Tibial nerve (tissue), 4 donors: ENCODE data around the gene GLTP. TPM values are rescaled to one million over a fixed set of nuclear protein-coding genes. Genes with fewer than 3 reads are reported as not detected.

Experiments
- DNase-seq, 2 donors: peaks; one replicate each; pipeline ENCODE4 v3.0.0-alpha.2; 2019; ENCODE audit warnings: low spot score in 2 of 2
- H3K27ac ChIP-seq, 4 donors: fragments of 200-600 bp; sonication (generic) in 3 of 4; one replicate each; pipeline ENCODE4 v1.5.1; 2017 to 2019; ENCODE audit warnings: mild to moderate bottlenecking in 1 of 4
- H3K27me3 ChIP-seq, 2 donors: fragments of 200-600 bp; sonication (generic) in 1 of 2; one replicate each; pipeline versions ENCODE4 v1.5.1 to v1.6.0; 2017 to 2019
- H3K36me3 ChIP-seq, 3 donors: fragments of 200-600 bp; sonication (generic); one replicate each; pipeline ENCODE4 v1.5.1; 2018 to 2019
- H3K4me1 ChIP-seq, 4 donors: fragments of 200-600 bp; sonication (generic) in 3 of 4; one replicate each; pipeline ENCODE4 v1.5.1; 2017 to 2019
- H3K4me3 ChIP-seq, 4 donors: fragments of 200-600 bp; sonication (generic) in 3 of 4; one replicate each; pipeline ENCODE4 v1.5.1; 2017 to 2019; ENCODE audit warnings: mild to moderate bottlenecking in 1 of 4, moderate library complexity in 1 of 4
- H3K9me3 ChIP-seq, 4 donors: fragments of 200-600 bp; sonication (generic) in 3 of 4; one replicate each; pipeline ENCODE4 v1.5.1; 2017 to 2019
- CTCF ChIP-seq, 5 experiments: fragments of 200-600 bp in 3 of 5; fragments of 450-650 bp in 2 of 5; sonication (generic) in 3 of 5; IDR thresholded peaks; one replicate each; pipeline ENCODE4 v1.5.1; 2016 to 2019; ENCODE audit warnings: antibody characterized with exemption in 5 of 5, mild to moderate bottlenecking in 3 of 5, moderate library complexity in 2 of 5
- EP300 ChIP-seq, 2 donors: sonication (generic); formaldehyde crosslinking; IDR thresholded peaks; one replicate each; pipeline ENCODE4 v1.6.1; 2017; ENCODE audit warnings: antibody characterized with exemption in 2 of 2, mild to moderate bottlenecking in 1 of 2
- POLR2A ChIP-seq, 2 donors: fragments of 450-650 bp; IDR thresholded peaks; one replicate each; pipeline ENCODE4 v1.6.1; 2017; ENCODE audit warnings: antibody characterized with exemption in 2 of 2, mild to moderate bottlenecking in 2 of 2, moderate library complexity in 2 of 2
- WGBS, 2 donors: methylation state at CpG; one replicate each; pipeline ENCODE4 v1.1.5; 2018; 5-methylcytosine and 5-hydroxymethylcytosine counted together
- total RNA-seq, 4 donors: library from RNA; depleted of rRNA; stranded (reverse); fragments of >200 nt; gene quantifications; one replicate each; pipeline ENCODE4 v1.1.0, GENCODE V29; 2016

GLTP gene
- total RNA-seq, 4 donors from 2014 or later = 42.0 to 71.7 (median 49.7) TPM

GRCh38 chr12:109926016-109926415, 45.7 kb upstream of the GLTP start:
- DNase-seq = no peak
- H3K4me3 ChIP-seq = no peak overlapping the region
- H3K27me3 ChIP-seq = no peaks in the 10 kb centered on the region
- no peaks in the 10 kb centered on the region for H3K9me3 ChIP-seq
- H3K27ac ChIP-seq = no peak overlapping the region
- TF ChIP-seq POLR2A (IDR thresholded peaks at IDR 0.05) = no peak
- TF ChIP-seq EP300 (IDR thresholded peaks at IDR 0.05) = no peak
- no peak for TF ChIP-seq CTCF (IDR thresholded peaks at IDR 0.05)
- H3K36me3 ChIP-seq = peaks cover 0 to 82% (median 3%) of the 10 kb centered on the region in 3 donors
- H3K4me1 ChIP-seq = peaks cover 0 to 3% (median 0%) of the 10 kb centered on the region in 4 donors
- 93 to 95% methylated on average over 7 to 8 of the region's 8 CpGs for WGBS, 2 donors

GRCh38 chr12:109925185-109925840, 45.0 kb upstream of the GLTP start:
- no peak for TF ChIP-seq CTCF (IDR thresholded peaks at IDR 0.05)
- TF ChIP-seq POLR2A (IDR thresholded peaks at IDR 0.05) = no peak
- no peak for TF ChIP-seq EP300 (IDR thresholded peaks at IDR 0.05)
- no peak overlapping the region for H3K4me3 ChIP-seq
- H3K9me3 ChIP-seq = no peaks in the 10 kb centered on the region
- 67 to 69% methylated on average over 14 to 16 of the region's 20 CpGs for WGBS, 2 donors
- no peaks in the 10 kb centered on the region for H3K27me3 ChIP-seq
- no peak for DNase-seq
- no peak overlapping the region for H3K27ac ChIP-seq
- peaks cover 0 to 82% (median 0%) of the 10 kb centered on the region in 3 donors for H3K36me3 ChIP-seq
- H3K4me1 ChIP-seq = peaks cover 0 to 3% (median 0%) of the 10 kb centered on the region in 4 donors

- no peaks in the 10 kb centered on the region for H3K27me3 ChIP-seq
- WGBS, 2 donors = 71 to 72% methylated on average over 17 of the region's 17 CpGs
- DNase-seq = no peak
These were observed 43.3 kb upstream of the GLTP start for GRCh38 chr12:109923481-109924245.

GRCh38 chr12:109923038-109923437, 42.7 kb upstream of the GLTP start:
- WGBS, 2 donors = 61% methylated on average over 4 to 5 of the region's 5 CpGs
- H3K9me3 ChIP-seq = no peaks in the 10 kb centered on the region
- DNase-seq = no peak
- no peaks in the 10 kb centered on the region for H3K27me3 ChIP-seq
- H3K36me3 ChIP-seq = peaks cover 0 to 82% (median 0%) of the 10 kb centered on the region in 3 donors
- peaks cover 0 to 3% (median 0%) of the 10 kb centered on the region in 4 donors for H3K4me1 ChIP-seq
- TF ChIP-seq CTCF (IDR thresholded peaks at IDR 0.05) (no peak), EP300 (IDR thresholded peaks at IDR 0.05) (no peak)
- H3K27ac ChIP-seq = no peak overlapping the region
- no peak overlapping the region for H3K4me3 ChIP-seq

More at GRCh38 chr12:109923481-109924245, 43.3 kb upstream of the GLTP start:
- TF ChIP-seq EP300 (IDR thresholded peaks at IDR 0.05) = no peak
- TF ChIP-seq POLR2A (IDR thresholded peaks at IDR 0.05) = no peak
- no peak for TF ChIP-seq CTCF (IDR thresholded peaks at IDR 0.05)
- no peaks in the 10 kb centered on the region for H3K9me3 ChIP-seq
- peaks cover 0 to 82% (median 0%) of the 10 kb centered on the region in 3 donors for H3K36me3 ChIP-seq
- H3K4me3 ChIP-seq = no peak overlapping the region
- H3K27ac ChIP-seq = no peak overlapping the region
- H3K4me1 ChIP-seq = peaks cover 0 to 3% (median 0%) of the 10 kb centered on the region in 4 donors

- TF ChIP-seq EP300 (IDR thresholded peaks at IDR 0.05) (no peak), POLR2A (IDR thresholded peaks at IDR 0.05) (no peak), CTCF (IDR thresholded peaks at IDR 0.05) (no peak)
- H3K27me3 ChIP-seq = no peaks in the 10 kb centered on the region
- peaks cover 0 to 3% (median 0%) of the 10 kb centered on the region in 4 donors for H3K4me1 ChIP-seq
- no peak overlapping the region for H3K27ac ChIP-seq
- no peaks in the 10 kb centered on the region for H3K9me3 ChIP-seq
- peaks cover 0 to 89% (median 0%) of the 10 kb centered on the region in 3 donors for H3K36me3 ChIP-seq
- no peak overlapping the region for H3K4me3 ChIP-seq
- WGBS, 2 donors = 42 to 60% methylated on average over 4 of the region's 4 CpGs
- no peak for DNase-seq
These were observed 41.6 kb upstream of the GLTP start for GRCh38 chr12:109921982-109922381.
